Stimulated activated CD4-positive, alpha-beta T cell treated with anti-CD3 and anti-CD28 coated beads, Interleukin-12 subunit alpha, Interleukin-12 subunit beta, amount 100 ng/mL, for 48 hours (primary cell): Measurements from ENCODE around the gene NEK2.
"Not testable (repeated sequence)": the region's sequence is repeated elsewhere in the genome, so short reads cannot be mapped to it uniquely, and the experiment has no call there.

Experiments used
- DNase-seq, 3 donors: peaks; one replicate each; pipeline ENCODE4 v3.0.0-alpha.2; 2020; ENCODE audit warnings: low read depth in 2 of 3, low spot score in 1 of 3

The NEK2 gene

DNA sequence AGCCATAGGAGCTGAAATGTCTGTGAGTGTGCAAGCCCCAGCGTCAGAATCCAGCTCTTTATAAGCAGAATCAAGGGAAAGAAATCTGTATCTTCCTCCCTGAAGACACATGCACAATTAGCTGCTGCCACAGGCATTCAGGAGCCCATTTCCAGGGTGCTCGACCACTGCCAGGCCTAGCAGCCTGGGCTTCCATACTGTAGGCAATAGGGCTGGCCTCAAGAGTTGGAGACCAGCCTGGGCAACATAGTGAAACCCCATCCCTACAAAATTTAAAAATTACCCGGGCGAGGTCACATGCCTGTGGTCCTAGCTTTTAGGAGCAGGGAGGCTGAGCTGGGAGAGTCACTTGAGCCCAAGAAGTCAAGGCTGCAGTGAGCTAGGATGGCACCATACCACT, 41.0 kb downstream of the NEK2 start:
- DNase-seq, result no peak

DNA sequence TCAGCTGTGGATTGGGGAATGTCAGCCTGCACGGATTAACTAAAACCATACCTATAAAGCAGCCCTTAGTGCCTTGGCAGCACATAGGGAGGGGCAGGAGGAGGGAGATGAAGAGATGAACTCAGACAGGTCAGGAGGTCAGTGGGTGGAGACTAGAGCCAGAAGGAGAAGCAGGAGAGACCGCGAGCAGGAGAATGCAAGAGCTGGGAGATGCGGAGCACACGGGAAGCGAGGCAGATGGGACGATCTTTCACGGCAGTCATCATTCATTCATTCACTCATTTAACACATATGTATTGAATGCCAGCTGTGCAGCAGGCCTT, 41.9 kb downstream of the NEK2 start:
- no peak for DNase-seq

DNA sequence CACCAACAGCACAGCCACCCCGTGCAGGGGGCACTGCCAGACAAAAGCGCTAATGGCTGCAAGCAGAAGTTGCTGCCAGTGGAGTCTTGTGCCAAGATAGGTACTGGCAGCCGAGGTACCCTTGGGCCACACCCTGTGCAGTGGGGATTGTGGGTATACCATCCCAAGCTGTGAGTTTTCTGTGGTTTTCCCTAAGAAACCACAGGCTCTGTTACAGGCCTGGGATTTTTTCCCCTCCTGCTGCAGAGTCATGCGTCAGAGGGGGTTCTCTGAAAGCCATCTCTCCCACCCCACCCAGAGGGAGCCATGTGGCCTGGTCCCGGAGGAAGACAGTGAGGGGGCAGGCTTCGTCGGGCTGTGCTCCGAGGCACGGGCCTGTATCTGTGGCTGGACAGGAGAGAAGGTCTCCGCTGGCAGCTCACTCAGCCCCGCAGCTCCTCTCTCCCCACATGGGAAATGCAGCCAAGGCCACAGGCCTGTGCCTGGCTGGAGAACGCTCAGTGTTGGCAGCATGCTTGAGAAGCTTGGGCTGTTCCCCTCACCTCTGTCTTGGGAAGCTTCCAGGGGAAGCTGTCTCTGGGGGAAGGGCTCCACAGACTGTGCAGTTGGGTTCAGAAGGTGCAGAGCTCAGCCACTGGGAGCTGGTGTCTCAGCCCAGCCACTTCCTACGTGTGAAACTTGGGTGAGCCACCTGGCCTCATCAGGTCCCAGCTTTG, 42.5 kb downstream of the NEK2 start:
- no peak for DNase-seq

DNA sequence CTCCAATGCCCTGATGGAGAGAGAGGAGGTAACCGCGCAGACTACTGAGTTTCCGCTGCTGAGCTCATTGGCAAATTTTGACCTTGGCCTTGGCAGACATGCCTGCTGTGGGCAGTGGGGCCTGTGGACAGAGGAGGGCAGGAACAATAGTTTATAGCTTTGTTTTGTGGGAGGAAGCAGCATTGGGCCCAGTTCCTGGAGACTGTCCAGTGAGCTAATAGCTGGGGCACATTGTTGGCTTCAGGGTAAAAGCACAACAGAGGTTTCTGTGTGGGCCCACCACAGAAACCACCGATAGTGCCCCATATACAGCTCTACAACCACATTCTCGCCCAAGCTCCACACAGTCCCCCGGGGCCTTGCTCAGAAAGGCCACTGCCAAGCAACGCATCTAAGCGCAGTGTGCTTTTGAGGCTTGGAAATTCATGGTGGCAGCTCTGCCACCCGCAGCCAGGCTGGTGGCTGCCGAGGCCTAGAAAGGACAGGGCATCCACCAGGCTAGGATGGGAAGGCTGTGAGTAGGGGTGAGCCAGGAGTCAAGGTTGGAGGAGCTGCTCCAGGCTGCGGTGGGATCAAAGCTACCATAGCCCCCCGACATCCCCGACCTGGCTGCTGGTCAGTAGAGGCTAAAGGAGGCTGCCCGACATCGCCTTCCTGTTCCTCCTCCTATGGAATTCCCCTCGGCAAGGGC, 43.2 kb downstream of the NEK2 start:
- DNase-seq, result no peak

DNA sequence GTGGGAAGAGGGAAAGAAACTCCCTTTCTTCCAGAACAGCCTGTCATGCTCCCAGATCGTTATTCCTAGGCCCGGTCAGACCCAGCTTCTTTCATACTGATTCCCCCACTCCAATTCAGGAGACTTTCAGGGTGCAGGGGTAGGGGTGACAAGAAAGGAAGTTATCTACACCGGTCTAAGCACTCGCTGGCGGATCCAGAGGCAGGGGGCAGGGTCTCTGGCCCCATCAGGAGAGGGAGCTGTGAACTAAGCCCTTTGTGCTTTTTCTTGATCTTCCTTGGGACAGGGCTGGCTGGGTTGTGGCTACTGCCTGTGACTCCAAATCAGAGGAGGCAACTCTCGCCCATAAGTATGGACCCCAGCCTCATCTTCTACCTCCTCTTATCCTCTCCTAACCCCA, 44.3 kb downstream of the NEK2 start:
- no peak for DNase-seq

DNA sequence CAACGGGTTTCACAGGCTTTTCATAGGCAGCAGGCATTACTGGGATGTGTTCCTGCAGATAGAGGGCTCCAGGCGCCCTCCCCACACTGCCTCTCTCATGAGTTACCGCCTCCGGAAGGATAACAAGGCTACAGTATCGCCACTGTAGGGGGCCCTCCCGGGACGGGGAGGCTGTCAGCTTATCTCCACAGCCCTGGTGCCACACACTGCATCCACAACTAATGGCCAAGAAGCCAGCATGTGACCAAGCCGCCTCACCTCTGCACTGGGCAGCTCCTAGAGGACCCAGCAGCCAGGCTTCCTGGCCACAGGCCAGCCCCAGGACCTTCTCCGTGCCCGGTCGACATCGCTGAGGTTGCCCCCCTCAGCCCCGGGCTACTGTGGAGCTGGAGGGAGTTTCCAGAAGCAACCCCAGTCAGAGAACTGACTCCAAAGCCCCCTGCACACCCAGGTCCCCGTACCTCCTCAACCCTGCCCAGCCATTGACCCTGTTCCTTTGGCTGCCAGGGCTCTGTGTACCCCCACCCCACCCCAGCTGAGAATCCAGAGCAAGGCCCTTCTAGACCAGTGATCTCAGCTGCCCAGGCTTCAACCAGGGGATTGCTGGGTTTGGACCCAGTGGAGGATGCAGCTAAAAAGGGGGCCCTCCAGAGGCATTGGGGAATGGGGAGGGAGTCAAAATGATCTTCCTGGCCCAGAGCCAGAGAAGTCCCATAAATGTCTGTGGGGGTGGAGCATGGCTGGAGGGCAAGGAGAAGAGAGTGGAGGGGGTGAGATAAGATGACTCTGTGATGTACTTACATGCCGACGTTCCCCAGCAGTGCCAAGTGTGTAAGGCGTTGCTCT, 45.0 kb downstream of the NEK2 start:
- DNase-seq, result no peak

DNA sequence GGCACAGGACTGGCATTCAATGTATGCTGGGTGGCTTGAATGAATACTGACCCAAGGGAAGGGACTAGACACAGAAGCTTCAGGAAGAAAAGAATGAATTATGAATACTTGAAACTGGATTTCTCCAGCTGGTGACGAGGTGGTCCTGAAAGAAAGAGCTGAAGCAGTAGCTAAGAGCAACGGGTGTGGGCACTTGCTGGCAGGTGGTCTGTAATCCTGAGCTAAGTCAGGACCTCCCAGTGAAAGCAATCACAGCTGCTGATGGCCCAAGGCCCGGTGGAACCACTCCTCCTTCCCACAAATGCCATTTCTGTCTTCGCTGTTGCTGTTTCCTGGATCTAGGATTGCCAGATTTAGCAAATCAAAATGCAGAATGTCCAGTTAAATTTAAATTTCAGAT, 47.0 kb downstream of the NEK2 start:
- no peak for DNase-seq

DNA sequence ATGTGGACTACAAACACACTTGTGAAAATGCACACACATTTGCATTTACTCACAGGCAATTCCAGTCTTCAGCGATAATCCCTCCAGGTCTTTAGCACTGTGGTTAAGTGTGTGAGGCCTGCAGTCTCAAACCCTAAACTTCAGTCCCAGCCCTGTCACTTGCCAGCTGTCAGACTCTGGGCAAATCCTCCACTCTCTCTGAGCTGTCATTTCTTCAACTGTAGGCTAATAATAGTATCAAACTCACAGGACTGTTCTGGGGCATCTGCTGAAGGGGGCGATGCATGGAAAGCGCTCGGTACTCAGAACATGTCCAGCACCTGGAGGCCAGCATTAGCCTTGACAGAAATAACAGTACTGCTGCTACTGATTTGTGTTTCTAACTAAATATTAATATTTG, 48.2 kb downstream of the NEK2 start:
- no peak for DNase-seq

DNA sequence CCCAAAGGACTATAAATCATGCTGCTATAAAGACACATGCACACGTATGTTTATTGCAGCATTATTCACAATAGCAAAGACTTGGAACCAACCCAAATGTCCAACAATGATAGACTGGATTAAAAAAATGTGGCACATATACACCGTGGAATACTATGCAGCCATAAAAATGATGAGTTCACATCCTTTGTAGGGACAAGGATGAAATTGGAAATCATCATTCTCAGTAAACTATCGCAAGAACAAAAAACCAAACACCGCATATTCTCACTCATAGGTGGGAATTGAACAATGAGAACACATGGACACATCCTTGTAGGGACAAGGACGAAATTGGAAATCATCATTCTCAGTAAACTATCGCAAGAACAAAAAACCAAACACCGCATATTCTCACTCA, 49.6 kb downstream of the NEK2 start:
- DNase-seq, result not testable (repeated sequence)

DNA sequence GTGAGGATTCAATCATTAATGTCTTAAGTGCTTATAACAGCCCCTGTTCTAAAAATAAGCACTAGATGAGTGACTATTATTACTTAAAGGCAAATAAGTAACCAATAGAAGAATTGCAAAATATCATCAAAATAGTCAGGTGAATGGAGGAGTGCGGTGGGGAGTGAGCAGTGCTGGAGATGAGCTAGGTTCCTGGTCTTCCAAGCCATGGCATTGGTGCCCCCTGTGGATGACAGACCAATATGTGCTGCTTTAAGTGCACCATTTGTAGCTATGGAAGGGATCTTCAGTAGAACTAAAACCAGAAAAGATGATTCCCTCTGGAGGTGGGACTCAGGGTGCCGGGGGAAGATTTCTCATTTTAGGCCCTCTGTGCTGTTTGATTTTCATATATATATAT, 50.4 kb downstream of the NEK2 start:
- no peak for DNase-seq

DNA sequence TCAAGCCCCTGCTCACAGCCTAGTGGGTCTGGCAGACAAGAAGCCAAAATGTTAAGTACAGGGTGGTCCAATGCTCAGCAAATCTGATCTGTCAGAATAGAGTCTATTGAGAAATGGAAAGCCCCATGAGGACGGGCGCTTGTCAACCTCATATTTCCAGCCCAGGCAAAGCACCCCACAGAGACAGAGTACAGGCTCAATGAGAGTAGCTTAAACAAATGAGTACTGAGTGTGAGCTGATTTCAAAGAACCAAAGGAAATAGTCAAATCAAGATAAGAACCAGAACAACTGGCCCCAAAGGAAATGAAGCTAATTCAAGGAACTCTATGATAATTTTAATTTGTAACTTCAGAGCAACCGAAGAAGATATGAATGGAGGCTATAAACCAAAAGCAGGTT, 51.9 kb downstream of the NEK2 start:
- no peak for DNase-seq

DNA sequence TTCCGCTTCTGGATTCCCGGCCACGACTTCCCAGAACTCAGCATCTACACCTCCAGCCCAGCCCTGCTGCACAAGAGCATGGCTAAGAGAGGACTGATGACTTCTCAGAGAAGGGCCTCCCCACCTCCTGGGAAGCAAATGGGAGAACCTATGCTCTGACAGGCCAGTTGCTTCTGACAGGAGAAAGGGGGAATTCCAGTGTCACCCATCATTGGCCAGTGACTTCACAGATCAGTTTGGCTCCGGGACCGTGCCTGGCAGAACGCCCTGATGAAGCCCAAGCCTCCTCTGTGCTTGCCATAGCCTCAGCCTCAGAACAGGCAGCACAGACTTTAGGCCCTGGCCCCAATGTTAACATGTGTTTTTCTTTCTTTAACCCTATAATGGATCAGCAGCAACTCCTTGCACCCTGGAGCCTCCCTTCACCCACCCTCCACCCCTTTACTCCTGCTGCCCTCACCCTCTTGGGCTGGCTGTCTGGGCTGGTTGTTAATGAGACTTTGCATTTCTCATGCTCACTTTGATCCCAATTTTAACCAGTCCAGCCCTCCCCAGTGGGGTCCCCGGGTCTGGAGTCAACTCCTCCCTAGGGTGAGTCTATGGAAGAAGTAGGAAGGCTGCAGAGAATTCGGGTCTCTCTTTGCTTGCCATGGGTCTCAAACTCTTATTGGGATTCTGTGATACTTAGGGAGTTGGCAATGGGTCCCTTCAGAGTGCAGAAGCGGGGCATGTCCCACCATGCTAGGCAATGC, 53.8 kb downstream of the NEK2 start:
- DNase-seq, result no peak

DNA sequence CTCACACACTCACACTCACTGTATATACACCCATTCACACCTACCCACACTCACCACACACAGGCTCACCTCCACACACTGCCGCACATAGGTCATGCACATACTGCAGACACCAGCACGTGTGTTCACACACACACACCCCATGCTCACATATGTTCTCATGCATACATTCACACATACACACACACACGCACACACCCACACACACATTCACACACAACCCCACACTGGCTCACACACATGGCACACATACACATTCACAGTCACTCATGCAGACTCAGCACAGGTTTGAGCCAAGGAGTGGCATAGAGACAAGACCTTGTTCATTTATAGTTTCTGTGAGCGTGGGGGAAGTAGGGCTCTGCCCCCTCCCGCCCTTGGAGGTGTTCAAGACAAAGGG, 55.3 kb downstream of the NEK2 start:
- no peak for DNase-seq

DNA sequence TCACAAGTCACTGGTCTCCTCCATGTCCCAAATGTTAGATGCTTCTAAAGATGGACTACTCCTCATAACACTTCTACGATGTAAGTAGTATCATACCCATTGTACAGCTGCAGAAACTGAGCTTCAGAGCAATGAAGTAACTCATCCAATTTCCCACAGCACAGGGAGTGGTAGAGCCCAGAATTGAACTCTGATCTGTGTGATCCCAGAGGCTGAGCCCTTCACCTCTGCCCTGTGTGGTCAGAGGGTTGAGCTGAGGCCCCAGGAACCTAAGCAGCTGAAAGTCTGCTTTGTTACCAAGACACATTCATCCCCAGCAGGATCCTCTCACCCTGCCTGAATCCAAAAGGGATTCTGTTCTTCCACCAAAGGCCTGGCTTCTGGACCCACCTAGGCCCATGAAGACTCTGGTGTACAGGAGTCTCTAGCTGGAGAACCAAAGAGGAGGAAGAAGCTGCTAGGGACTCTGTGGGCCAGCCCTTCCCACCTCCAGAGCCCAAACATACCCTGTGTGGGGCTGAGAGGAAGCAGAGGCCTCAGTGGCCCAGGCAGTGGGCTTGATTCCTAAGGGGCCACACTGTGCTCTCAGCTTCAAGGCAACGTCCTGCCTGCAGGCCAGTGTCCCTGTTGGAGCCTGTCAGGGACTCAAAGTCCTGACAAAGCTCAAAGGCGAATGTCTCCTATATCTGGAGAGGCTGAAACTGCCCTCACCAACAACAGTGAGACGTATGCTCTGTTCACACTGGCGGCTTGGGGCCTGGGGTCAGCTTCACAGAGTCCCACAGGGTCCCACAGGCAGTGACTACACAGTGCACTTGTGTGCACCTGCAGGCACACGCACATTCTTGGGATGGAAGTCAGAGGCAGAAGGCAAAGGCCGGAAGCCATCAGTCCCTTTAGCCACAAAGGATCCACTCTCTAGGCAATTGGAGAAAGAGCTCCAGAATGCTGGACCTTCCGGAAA, 56.1 kb downstream of the NEK2 start:
- DNase-seq, result no peak

DNA sequence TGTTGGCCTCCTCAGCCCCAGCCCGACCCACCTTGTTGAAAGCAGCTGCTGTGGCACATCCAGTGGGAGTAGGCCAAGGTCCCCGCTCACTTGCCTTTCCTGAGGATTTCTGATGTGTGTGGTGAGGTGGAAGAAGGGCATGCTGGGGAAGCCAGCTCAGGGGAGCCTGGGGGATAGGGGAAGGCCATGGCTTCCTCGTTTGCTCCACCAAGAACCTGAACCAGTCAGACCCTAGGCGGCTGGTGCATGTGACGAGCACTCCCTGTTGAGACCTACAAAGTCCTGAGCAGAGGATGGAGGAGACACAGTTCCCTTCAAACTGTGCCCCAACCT, 58.5 kb downstream of the NEK2 start:
- no peak for DNase-seq

DNA sequence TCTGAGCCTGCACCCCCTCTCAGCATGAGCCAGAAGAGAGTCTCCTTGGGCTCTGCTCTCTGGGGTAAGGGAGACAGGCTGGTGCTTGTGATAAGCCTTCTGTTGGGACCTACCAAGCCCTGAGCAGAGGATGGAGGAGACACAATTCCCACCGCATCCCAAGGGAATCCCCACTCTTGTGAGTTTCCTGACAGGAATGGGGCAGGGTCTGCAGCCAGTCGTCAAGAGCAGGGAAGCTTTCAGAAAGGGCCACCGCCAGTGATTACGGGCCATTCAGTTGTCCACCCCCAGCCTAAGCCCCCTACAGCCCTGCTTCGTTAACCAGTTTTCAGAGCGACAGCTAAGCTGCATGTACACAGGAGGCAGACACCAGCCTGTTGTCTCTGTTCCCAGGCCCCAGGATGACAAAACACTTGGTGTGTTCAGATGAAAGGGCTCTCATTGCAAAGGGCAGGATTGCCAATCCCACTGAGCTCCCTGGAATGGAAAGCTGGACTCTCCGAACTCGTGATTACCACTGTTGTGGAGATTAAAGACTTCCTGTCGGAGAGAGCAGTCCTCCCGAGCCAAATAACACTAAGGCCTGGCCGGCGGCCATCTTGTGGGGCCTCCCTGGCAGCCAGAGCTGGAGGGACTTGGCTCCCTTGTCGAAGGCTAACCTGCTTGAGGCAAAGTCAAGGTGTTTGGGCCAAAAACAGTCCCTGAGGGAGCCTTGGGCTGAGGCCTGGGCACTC, 59.0 kb downstream of the NEK2 start:
- no peak for DNase-seq

DNA sequence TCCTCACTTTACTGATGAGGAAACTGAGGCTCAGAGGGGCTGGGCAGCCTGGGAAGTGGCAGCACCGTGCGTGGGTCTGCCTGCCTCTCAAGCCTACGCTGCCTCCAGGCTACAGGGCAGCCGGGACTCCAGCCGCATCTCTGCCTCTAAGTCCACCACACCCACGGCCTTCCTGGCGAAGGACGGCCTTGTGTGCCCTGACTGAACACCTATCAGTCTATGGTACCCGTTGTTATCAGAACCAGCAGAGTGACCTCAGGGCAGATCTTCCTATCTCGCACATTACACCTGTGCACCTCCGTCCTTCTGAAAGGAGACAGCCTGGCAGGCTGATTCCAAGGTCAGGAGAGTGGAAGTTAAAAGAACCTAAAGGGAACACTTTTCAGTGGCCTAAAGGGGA, 60.8 kb downstream of the NEK2 start:
- DNase-seq, result no peak

DNA sequence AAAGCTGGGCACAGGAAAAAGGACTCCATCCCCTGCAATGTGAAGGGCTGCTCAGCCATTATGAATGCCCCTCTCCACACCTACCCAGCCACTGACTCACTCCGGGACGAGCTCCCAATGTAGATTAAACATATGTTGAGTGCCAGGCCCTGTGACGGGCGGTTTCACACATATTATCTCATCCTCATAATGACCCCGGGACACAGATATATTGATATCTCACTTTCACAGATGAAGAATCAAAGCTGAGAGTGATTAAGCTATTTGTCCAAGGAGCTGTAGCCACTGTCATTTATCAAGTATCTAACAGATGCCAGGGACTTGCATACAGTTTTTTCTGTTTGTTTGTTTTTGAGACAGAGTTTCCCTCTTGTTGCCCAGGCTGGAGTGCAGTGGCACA, 61.5 kb downstream of the NEK2 start:
- DNase-seq, result no peak

DNA sequence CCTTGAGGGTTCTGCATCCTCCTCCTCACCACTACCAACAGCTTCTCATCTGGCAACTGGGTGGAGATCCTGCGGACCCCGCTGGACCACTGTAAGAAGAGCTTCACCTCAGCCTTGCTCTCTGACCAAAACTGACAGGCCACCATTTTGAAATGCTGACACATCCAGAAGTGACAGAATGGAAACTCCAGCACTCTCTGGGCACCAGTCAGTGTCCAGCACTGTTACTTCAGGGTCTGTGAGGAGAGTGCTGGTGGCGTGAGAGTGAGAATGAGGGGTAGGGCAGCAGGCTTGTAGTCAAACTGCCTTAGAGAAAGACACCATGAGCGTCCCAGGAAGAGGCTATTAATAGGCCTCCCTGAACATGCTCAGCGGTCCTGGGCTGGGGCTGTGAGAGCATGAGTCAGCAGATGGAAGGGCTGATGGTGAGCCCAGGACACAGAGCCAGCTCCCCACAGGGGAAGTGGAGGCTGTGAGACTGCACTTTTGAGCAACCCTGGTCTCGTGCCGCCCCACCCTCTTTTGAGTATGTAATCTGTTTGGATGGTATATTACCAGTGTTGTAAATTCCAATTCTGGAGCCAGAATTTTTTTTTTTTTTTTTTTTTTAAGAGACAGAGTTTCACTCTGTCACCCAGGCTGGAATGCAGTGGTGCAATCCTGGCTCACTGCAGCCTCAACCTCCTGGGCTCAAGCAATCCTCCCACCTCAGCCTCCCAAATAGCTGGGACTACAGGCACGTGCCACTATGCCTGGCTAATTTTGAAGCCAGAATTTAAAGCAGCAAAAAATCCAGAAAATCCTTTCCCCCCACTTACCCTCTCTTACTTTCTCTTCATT, 62.1 kb downstream of the NEK2 start:
- no peak for DNase-seq
